HG03103 (cell line): Measurements from ENCODE around the gene PRKCD.
"Not testable (repeated sequence)": the region's sequence is repeated elsewhere in the genome, so short reads cannot be mapped to it uniquely, and the experiment has no call there.

Source experiments
- ATAC-seq: cut with Tn5 transposase; IDR thresholded peaks from one replicate; pipeline ENCODE4 v1.9.1; 2021; ENCODE audit warnings: low read depth; ENCODE audit not compliant: unreplicated experiment

The PRKCD gene

DNA sequence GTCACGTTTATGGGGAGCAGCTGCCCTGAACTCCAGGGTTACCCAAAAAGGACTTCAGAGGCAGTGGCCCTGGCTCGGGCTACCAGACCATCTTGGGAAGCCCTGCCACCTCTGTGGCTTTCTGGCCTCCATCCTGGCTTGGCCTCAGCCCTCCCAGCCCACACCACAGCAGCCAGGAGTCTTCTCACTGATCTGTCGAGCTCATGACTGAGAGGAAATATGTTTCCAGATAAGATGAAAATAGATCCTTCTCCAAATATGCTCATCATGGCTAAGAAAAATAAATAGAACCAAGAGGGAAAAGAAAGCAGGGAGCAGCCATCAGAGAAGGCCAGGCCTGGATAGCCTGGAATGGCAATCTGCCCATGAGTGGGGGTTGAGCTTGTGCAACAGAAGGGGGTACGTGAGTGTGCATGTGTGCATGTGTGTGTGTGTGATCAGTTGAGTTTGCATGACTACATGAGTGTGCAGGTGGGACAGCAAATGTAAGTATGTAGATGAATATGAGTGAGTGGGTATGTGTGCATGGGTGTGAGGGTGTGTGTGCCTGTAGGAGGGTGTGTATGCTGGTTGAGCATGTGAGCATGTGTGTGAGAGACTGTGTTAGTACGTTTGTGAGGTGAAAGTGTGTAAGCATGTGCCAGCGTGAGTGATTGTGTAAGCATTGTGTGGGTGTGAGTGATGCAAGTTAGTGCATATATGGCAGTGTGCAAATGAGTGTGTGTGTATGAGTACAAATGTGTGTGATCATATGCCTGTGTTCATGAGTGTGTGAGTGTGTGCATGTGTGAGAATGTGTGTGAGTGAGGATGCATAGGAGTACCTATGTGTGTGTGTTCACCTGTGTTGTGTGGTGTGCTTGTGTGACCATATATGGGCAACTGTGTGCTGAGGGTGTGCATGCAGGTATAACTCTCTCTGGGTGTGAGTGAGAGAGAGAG, 20.8 kb upstream of the PRKCD start:
- no peak for ATAC-seq

DNA sequence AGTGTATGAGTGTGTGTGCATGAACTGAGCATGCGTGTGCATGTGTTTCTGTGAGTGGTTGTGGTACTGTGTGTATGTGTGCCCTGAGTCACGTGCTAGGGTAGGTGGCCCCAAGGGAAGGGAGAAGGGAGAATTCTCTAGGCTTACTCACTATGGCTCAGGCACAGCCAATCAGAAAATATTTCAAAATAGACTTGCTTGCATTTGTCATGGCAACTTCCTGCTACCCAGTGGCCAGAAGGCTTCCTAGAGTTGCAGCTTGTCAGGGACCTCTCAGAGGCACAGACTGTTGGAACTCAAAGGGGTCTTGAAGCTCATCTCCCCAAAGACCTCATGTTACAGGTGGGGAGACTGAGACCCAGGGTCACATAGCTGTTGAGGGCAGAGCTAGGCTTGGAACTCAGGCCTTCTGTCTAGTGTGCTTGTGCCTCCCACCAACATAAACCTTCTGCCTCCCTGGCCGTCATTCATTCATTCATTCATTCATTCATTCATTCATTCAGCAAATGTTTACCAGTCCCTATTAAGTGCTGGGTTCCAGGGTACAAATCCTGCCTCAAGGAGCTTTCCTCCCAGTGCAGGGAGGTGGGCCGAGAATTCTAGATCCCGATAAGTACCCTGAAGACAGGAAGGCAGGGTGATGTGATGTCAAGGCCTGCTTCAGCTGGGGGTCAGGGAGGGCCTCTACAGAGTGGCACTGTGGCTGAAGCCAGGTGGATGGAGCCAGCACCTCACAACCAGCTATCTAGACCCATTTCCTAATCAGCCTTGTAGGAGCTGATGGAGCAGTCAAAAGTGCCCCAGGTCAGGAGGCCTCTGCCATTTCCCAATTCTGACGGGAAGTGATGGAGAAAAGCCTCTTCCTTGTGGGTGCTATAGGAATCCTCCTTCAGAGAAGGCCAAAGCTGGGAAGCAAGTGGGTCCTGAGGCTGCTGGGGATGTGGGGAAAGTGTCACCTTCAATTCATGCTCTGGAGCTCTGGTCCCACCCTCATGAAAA, 19.9 kb upstream of the PRKCD start:
- no peak for ATAC-seq

DNA sequence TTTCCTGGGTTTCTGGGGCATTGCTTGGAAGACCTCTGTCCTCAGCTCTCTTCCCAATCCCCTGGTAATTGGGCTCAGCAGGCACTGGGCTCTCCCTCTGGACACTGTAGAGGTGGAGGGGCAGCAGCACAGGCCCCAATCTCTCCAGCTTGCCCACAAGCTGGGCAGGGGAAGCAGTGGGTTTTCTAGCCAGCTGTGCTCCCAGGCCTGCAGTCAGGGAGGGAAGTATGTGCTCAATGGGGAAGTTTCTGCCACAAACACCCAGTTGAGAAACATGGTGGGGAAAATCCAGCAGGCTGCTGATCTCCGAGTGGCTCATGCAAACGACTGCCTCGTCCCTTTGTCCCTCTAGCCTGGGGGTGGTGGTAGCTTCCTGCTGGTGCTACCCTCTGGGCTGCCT, 18.0 kb upstream of the PRKCD start:
- ATAC-seq, result no peak

DNA sequence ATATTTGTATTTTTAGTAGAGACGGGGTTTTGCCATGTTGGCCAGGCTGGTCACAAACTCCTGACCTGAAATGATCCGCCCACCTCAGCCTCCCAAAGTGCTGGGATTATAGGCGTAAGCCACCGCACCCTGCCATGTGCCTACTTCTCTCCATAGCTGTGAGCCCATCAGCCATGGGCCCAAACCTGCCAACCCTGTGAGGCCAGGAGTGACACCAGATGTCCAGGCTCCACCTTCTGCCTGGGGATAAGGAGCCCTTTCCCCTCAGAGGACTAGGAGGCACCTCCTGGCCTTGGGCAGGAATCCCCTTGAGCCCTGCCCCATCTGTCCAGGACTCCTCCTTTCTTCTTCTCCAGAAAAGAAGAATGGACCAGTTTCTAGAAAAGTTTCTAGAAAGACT, 16.6 kb upstream of the PRKCD start:
- no peak for ATAC-seq

DNA sequence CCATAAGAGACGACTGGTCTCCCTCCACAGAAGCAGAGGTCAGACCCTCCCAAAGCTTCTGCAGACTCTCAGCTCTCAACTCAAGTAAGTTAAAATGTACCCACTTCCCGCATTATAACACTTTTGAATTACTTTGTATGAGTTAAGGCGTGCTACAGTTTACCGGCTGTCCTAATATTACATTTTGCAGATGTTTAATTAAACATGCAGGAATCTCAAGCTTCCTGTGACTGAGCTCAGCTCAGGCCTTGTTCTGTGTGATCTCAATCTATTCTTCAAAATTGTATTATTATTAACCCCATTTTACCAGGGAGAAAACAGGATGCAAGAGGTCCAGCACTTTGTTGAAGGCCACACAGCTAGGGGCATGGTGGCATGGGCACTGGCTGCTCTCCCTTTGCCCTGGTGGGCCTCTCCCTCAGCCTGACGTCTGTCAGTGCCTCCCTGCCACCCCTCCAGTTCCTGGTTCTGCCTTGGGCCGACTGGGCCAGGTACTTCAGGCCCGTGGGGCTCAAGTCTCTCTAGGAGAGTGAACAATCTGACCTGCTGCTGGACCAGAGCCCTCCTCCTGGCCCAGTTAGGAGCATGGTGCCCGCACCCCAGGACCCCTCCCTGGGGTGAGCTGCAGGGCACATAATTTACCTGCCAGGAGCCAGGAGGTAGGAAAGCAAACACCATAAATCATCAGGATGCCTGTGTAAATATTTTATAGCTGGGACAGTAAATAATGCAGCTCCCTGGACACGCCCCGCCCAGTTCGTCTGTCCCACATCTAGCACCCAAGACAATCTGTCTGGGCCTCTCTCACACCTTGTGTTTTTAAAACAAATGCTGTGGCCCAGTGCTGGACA, 15.9 kb upstream of the PRKCD start:
- ATAC-seq, result no peak

DNA sequence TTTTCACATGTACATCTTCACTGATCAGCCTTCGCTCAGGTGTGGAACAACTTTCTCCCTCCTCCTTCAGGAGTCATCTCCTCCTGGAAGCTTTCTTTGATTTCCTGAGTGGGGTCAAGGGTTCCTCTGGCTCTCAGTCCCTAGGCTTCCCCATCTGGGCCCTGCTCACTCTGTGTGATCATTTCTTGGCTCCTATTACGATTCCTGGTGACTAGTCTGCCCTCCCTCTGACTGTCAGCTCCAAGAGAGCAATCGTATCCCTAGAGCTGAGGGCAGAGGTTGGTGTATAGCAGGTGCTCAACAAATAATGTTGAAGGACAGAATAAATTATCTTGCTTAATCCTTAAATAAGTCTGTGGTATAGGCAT, 15.3 kb upstream of the PRKCD start:
- no peak for ATAC-seq

DNA sequence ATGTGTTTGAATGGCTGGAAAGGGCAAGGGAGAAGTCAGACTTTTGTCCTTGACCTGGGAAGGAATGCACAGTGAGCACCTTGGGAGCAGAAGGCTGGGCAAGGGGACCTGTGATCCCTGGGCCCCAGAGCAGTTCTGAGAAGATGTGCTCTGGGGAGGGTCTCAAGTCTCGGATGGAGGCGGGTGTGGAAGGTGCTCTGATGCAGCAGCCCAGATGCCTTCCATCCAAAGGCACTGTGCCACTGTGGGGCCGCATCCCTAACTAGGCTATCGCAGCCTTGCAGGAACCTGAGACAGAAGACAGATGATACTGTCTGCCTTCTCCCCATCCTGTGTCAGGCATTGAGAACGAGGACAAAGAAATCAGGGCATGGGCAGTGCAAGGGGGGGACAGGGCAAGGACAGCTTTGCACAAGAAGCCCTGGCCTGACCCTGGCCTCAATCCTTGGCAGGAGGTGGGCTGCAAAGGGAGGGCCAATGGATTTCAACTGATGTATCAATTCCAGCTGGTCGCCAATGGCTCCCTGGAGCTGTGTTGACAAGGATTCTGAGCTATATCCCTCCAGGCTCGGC, 14.6 kb upstream of the PRKCD start:
- no peak for ATAC-seq

DNA sequence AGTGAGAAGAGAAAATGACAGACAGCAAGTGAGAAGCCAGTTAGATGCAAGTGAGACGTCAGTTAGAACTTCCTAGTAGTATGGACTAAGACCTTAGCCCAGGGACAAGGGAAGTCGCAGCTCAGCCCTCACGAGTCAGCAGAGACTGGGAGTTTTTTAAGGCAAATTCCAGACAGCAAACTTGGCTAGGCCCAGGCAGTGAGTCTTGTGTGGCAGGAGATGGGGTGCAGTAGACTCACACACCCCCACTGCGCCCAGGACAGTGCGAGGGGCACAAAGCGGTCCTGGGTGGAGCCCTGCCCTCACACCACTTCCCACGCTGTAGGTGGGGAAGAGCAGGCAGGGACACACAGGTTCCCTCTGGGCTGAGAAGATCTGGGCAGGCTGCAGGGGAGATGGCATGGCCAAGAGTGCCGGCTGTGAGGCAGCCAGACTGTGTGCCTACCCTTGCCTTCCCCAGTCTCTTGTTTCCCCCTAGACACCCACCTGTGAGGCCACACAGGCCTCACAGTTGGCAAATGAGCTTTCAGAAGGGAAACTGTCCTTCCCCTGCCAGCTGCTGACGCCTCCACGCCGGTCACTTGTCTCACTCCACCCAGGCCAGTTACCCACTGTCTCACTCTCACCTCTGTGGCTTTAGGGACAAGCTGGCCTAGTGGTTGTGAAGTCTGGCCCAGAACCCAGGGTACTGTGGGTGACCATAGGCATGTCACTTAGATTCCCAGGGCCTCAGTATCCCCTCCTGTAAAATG, 13.7 kb upstream of the PRKCD start:
- no peak for ATAC-seq

DNA sequence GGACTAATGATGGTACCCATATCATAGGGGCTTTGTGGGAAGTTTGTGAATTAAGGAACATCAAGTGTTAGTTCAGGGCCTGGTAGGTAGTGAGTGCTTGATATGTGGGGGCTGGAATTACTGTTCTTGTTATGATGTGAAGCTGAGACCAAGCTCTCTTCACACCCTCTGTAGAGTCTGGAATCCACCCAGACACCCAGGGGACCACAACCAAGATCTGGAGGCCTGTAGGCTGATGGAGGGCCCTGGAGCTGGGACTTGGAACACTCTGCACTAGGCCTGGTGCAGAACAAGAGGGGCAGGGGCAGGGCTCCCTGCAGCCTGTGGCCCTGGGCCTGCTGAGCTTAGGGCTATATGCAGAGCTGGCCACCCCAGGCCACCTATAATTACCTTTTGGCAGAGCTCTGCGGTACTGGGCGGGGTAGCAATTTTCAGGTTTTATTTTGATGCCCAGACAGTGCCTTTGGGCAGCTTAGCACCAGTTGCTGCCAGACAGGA, 13.1 kb upstream of the PRKCD start:
- ATAC-seq, result no peak

DNA sequence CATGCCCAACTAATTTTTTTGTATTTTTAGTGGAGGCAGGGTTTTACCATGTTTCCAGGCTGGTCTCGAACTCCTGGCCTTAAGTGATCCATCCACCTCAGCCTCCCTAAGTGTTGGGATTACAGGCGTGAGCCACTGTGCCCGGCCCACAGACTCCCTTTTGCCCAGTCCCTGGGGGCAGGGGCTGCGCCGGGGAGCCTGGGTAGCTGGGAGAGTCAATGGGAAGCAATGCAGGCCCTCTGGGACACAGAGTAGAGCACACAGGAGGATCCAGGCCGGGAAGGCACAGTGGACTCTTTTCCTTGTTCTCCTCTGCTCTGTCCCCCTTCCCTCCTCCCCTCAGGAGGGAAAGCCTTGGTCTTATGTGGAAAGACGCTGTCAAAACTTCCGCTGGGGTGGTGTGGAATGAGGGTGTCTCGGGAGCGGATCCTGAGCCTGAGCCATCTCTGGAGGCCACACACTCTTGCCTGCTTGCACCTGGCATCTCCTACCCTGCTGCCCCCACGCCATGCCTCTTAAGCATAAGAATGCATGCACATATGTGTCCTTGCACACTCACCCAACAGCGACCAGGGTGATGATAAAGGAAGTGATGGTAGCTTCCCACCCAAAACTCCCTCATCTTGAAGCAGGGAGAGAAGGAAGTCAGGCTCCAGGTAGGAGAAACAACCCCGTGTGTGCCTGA, 11.9 kb upstream of the PRKCD start:
- no peak for ATAC-seq

DNA sequence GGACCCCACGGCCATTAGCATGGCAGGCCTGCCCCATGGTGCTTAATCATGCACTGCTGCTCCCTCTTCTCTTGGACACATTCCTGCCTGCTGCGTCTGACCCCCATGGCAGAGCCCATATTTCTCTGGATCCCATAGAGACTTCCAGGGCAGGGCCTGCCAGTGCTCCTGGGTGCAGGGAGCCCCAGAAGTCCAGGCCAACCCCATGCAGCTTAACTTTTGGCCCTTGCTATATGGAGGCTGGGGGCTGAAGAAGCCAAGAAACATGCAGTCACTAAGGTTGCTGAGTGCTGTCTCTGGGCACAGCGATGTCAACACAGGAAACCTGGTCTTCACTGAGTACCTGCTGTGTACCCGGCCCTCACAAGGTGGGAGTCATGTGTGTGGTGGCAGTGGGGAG, 11.3 kb upstream of the PRKCD start:
- ATAC-seq, result no peak

DNA sequence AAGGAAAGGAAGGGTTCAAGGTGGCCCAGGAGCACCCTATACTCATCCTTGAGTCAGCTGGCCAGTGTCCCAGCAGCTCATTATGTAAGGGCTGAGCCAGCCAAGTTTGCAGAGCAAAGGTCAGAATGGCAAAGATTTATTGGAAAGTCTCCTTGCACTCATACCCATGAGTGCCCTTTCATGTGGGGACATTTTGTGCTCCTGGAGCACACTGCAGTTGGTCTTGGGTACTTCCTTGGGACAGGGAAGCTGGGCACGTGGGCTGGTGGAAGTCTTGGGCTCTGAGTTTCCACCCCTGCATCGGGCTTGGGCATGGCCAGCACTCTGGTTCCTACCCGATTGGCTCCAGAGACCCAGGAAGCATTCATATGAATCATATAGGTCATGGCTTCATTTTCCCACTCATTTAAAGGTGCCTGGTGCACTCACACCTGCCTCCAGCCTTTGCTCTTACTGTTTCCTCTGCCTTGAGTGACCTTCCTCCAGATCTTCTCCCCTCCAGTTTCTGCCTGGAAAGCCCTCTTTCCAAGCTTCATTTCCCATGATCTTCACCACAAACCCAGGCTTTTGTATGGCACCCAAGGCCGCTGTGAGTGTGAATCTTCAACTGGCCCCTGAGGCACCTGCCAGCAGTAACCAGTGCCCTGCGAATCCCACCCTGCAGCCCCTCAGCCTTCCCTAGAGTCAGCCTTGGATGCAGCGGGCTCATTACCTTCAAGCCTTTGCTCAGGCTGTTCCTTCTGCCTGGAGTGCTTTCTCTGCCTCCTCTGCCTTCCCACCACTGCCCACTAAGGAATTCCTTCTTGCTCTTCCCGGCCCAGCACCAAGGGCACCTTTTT, 10.5 kb upstream of the PRKCD start:
- no peak for ATAC-seq

DNA sequence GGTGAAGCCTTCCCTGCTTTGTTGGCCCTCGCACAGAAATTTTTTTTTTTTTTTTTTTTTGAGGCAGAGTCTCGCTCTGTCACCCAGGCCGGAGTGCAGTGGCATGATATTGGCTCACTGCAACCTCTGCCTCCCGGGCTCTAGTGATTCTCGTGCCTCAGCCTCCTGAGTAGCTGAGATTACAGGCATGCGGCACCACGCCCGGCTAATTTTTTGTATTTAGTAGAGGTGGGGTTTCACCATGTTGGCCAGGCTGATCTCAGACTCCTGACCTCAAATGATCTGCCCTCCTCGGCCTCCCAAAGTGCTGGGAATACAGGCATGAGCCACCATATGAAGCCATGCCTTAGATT, 9.9 kb upstream of the PRKCD start:
- ATAC-seq, result not testable (repeated sequence)

DNA sequence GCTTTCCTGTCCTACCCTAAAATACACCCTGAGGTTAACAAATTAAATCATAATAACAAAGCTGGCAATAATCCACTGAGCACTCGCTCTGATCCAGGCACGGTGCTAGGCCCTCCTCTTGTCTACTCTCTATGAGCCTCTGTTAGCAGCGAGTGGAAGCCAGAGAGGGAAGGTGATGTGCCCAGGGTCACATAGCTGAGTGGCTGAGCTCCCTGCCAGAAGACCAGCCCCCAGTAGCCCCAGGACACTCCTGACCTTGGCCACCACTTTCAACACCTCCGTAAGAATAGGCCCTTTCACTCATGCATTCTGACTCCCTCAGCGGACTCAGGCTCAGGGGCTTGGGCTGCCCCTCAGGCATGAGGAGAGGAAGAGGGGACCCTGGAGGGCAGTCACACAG, 9.5 kb upstream of the PRKCD start:
- no peak for ATAC-seq

DNA sequence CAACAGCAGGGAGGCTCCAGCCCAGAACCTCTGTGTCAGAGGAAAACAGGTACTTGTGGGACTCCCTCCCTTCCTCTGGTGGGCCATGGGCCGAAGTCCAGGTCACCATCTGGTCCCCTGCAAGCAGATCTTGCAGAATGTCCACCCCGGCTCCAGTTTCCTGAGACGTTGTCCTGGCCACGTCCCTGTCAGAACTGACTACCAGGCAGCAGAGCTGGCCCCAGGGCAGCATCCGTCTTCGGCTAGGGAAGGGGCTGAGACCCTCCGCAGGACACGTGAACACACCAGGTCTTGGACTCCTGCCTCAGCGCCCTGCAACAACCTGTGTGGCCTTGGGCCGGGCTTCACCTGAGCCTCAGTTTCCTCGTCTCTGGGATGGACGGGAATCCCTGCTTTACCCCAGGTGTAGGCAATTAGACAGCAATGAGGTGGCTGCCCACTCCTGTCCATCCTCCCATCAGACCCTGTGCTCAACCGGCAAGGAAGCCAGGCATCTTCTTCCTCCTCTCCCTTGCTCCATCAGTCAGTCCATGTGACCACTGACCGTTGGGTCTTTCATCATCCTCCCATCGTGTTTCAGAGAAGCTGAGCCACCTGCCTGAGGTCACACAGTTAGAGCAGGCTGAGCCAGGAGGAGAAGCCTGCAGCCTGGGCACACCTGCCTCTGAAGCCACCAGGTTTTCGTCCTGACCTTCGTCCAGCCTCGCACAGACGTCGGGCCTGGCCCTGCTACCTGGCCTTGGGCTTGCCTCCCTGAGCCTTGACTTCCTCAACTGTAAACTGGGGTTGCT, 8.9 kb upstream of the PRKCD start:
- no peak for ATAC-seq

DNA sequence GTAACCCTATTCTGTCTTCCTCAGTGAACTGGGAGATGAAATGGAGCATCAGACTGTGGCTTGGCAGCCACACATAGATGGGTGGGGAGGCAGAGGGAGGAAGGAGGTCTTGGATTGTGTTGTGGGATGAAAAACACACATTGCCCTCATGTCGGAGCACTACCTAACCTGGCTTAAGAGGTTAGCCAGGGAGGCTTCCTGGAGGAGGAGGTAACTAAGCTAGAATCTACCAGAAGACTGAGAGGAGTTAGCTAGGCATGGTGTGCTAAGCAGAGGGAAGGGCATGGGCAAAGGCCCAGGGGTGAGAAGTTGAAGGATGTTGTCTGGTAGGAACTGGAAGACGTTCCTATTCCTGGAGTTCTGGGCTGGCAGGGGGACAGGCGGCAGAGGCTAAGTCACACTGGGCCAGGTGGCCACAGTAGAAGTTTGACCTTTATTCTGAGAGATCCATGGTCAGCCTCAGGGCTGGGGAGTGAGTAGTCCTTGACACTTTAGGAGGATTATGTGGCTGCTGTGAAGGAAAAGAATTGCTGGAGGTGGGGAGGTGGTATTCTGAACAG, 7.7 kb upstream of the PRKCD start:
- ATAC-seq, result no peak

DNA sequence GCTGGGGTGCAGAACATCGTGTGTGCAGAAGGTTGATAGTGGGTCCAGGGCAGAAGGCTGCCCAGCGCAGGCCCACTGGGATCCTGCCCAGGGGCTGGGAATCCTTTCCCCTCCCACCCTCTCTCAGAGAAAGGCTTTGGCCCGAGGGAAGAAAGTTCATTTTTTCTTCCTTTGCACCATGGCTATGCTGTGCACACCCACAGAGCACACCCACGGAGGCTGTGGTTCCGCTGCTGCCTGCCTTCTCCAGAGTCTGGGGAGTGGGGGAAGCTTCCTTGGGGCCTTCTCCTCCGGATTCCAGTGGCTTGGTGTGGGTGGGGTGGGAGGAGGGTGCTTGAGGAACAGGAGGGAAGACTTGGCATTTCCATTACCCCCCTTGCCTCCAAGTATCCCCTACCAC, 7.0 kb upstream of the PRKCD start:
- ATAC-seq, result no peak
